ENCODE measurements around the gene YJU2.

GRCh38 chr19:4225885-4226284 lies 21.0 kb upstream of the YJU2 start:
- TF ChIP-seq ZNF274 (IDR thresholded peaks at IDR 0.05; ENCODE audit: low read depth, low read length) = no peak
- TF ChIP-seq YY1 (IDR thresholded peaks at IDR 0.05; ENCODE audit: insufficient read depth, insufficient read length) = no peak
